ENCODE measurements around the gene VKORC1.
"Not testable (repeated sequence)": the region's sequence is repeated elsewhere in the genome, so short reads cannot be mapped to it uniquely, and the experiment has no call there.

VKORC1 gene

DNA sequence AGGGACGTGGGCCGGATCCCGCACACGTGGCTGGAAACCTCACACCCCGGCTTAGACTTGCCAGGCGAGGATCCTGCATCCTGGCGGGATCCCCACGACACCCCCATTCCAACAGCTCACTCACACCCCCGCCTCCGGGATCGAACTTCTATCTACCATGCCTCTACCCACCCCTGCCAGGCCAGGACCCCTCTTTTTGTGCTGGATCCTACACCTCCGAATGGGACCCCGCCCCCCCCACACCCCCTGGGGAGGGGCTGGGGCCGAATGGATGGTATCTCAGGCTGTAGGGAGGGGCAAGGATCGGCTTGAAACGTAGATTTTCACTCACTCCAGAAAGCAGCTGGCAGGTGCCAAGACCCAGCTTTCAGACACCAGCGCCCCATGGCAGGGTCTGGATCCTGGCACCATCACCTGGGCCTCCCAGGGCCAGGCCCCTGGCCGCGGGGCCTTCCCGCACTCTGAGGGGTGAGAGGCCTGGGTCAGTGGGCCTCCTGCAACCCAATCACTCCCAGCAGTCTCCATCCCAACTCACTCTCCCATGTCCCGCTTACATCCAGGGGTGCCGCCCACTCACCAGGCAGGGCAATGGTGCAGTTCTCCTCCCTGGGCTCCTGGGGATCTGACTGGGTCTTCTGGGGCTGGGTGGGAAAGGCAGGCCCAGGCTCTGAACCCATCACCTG is 48.6 kb upstream of the VKORC1 start:
- no peak for TF ChIP-seq ZNF8 (CRISPR knock-in tag; IDR thresholded peaks at IDR 0.05)
- TF ChIP-seq GLIS3 (CRISPR knock-in tag; IDR thresholded peaks at IDR 0.05): no peak
- no peak for TF ChIP-seq CSDC2 (CRISPR knock-in tag; IDR thresholded peaks at IDR 0.05)
- no peak for TF ChIP-seq ZNF70 (CRISPR knock-in tag; IDR thresholded peaks at IDR 0.05)
- no peak for TF ChIP-seq SNAI2 (CRISPR knock-in tag; IDR thresholded peaks at IDR 0.05)
- no peak for TF ChIP-seq OSR1 (CRISPR knock-in tag; IDR thresholded peaks at IDR 0.05)

DNA sequence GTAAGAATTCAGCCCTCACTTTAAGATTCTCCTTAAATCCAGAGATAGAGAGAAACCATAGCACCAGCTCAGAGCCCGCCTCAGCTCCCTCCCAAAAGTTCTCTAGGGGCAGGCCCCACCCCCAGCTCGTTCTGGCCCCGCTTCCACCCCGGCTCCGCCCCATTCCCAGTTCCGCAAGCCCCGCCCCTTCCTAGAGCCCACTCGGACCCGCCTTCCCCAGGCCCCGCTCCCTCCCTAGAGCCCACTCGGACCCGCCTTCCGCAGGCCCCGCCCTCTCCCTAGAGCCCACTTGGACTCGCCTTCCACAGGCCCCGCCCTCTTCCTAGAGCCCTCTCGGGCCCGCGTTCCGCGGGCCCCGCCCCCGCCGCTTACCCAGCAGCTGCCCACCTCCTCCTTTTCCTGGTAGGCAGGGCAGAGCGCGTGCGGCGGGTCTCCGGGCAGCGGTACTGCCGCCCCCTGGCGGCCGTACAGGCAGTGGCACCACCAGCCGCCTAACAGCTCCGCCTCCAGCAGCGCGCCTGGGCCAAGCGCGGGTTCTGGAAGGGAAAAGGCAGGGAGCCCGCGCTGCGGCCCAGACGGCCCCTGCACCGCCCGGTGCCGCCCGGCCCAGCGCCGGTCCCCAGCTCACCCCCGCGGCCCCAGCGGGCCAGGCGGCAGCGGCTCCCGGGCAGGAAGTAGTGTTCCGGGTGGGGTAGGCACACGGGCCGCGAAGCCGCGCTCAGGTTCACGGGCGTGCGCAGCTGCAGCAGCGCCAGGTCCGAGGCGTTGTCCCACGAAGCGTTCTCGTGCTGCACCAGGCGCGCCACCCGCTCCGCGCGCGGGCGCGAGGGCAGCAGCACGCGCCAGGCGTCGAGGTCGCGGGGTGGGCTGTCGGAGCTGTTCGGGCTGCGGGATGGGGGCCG is 47.8 kb upstream of the VKORC1 start:
- ATAC-seq: peak; percentile 88
- TF ChIP-seq ZNF8 (CRISPR knock-in tag; IDR thresholded peaks at IDR 0.05): no peak
- TF ChIP-seq, protein P1, sequence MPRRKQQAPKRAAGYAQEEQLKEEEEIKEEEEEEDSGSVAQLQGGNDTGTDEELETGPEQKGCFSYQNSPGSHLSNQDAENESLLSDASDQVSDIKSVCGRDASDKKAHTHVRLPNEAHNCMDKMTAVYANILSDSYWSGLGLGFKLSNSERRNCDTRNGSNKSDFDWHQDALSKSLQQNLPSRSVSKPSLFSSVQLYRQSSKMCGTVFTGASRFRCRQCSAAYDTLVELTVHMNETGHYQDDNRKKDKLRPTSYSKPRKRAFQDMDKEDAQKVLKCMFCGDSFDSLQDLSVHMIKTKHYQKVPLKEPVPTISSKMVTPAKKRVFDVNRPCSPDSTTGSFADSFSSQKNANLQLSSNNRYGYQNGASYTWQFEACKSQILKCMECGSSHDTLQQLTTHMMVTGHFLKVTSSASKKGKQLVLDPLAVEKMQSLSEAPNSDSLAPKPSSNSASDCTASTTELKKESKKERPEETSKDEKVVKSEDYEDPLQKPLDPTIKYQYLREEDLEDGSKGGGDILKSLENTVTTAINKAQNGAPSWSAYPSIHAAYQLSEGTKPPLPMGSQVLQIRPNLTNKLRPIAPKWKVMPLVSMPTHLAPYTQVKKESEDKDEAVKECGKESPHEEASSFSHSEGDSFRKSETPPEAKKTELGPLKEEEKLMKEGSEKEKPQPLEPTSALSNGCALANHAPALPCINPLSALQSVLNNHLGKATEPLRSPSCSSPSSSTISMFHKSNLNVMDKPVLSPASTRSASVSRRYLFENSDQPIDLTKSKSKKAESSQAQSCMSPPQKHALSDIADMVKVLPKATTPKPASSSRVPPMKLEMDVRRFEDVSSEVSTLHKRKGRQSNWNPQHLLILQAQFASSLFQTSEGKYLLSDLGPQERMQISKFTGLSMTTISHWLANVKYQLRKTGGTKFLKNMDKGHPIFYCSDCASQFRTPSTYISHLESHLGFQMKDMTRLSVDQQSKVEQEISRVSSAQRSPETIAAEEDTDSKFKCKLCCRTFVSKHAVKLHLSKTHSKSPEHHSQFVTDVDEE (CRISPR knock-in tag; IDR thresholded peaks at IDR 0.05): 0 out of 2 replicates have a peak, but pooled peaks have one; percentile 52

More for the DNA sequence above, 48.6 kb upstream of the VKORC1 start:
- no peak for ATAC-seq

DNA sequence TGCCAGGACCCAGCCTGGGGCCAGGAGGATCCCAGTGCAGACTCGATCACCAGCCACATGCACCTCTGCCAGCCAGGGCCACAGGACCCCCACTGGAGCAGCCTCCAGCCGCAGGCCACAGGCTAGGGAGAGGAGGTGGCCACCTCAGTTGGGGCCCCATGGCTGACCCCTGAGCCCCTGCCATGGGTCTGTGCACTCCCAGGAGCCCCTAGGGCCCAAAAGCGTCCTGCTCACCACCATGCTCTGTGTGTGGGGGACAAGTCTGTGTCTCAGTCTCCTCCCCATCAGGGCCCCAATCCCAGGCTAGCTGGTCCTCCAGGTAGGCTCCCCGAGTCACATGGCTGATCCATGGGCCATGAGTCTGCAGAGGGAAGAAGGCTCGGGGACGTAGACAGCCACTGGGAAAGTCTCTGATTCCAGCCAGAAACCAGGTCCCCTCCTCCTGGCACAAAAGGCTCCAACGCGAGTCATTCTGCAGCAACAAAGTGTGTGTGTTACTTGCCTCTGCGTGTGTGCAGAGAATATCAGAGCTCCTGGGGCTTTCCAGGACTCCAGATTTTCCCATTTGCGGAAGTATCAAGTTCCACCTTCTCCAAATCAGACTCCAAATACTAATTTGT is 47.0 kb upstream of the VKORC1 start:
- peak; percentile 30 for ATAC-seq

DNA sequence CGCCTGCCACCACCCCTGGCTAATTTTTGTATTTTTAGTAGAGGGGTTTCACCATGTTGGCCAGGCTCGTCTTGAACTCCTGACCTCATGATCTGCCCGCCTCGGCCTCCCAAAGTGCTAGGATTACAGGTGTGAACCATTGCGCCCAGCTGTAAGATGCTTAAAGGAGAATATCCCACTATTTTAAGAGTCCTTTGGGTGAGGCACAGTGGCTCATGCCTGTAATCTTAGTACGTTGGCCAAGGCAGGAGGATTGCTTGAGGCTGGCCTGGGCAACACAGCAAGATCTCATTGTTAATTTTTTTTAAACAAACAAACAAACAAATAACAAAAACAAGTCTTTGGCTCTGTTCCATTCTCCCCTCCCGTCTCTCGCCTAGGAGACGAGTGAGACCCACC is 46.5 kb upstream of the VKORC1 start:
- ATAC-seq: not testable (repeated sequence)

More for the DNA sequence above, 47.0 kb upstream of the VKORC1 start:
- TF ChIP-seq RARB (CRISPR knock-in tag; IDR thresholded peaks at IDR 0.05) (no peak), GLIS3 (CRISPR knock-in tag; IDR thresholded peaks at IDR 0.05) (no peak), ARNTL (CRISPR knock-in tag; IDR thresholded peaks at IDR 0.05; ENCODE audit: borderline replicate concordance, low read depth) (no peak), PPARA (CRISPR knock-in tag; IDR thresholded peaks at IDR 0.05; ENCODE audit: borderline replicate concordance) (no peak), ZC3H10 (CRISPR knock-in tag; IDR thresholded peaks at IDR 0.05) (no peak)
- TF ChIP-seq, protein P2, sequence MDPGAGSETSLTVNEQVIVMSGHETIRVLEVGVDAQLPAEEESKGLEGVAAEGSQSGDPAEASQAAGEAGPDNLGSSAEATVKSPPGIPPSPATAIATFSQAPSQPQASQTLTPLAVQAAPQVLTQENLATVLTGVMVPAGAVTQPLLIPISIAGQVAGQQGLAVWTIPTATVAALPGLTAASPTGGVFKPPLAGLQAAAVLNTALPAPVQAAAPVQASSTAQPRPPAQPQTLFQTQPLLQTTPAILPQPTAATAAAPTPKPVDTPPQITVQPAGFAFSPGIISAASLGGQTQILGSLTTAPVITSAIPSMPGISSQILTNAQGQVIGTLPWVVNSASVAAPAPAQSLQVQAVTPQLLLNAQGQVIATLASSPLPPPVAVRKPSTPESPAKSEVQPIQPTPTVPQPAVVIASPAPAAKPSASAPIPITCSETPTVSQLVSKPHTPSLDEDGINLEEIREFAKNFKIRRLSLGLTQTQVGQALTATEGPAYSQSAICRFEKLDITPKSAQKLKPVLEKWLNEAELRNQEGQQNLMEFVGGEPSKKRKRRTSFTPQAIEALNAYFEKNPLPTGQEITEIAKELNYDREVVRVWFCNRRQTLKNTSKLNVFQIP (CRISPR knock-in tag; IDR thresholded peaks at IDR 0.05; ENCODE audit: borderline replicate concordance, low read depth): no peak

DNA sequence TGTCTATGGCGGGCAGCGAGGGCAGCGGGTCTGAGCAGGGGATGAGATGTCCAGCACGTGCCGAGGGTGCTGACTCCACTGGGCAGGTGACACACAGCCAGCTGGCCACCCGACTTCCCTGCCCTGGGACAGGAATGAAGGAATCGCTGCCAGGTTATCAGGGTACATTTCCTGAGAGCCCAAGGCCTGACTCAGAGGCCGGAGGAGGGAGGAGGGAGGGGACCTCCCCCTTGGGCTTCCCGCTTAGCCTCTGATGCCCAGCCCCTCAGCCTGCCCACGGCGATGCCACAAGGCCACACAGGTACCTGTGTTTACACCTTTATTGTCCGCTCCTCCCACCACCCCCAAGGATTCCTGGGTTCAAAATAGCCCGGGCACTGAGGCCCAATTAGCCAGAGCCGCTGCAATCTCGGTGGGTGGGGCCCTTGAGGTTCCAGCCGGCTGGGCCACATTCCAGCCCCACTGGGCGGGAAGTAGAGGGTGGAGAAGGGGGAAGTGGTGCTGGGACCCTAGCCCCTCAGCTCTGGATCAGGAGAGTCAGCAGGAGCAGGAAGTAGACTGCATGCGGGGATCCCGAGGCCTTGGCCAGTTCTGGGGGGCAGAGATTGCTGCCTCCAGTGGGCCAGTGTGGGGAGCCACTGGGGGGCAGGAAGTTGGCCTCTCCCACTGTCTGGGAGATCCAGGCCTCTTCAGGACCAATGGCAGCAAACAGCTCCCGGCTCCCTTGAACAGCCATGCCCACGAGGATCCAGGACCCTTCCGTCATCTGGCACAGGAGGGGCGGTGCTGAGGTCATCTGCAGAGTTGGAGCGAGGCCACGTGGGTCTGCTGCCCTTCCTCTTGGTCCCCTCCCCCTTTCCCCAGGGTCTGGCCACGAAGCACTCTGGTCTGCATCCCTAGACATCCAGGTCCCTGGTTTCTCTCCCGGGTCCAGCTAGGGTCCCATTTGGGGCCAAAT is 44.3 kb upstream of the VKORC1 start:
- no peak for TF ChIP-seq ZNF565 (CRISPR knock-in tag; conservative IDR thresholded peaks at IDR 0.05; ENCODE audit: low read depth)
- TF ChIP-seq BACH2 (CRISPR knock-in tag; IDR thresholded peaks at IDR 0.05; ENCODE audit: borderline replicate concordance): no peak
- TF ChIP-seq SNAI2 (CRISPR knock-in tag; IDR thresholded peaks at IDR 0.05): no peak
- no peak for TF ChIP-seq TOX (CRISPR knock-in tag; IDR thresholded peaks at IDR 0.05; ENCODE audit: borderline replicate concordance)
- peak; percentile 39 for ATAC-seq

DNA sequence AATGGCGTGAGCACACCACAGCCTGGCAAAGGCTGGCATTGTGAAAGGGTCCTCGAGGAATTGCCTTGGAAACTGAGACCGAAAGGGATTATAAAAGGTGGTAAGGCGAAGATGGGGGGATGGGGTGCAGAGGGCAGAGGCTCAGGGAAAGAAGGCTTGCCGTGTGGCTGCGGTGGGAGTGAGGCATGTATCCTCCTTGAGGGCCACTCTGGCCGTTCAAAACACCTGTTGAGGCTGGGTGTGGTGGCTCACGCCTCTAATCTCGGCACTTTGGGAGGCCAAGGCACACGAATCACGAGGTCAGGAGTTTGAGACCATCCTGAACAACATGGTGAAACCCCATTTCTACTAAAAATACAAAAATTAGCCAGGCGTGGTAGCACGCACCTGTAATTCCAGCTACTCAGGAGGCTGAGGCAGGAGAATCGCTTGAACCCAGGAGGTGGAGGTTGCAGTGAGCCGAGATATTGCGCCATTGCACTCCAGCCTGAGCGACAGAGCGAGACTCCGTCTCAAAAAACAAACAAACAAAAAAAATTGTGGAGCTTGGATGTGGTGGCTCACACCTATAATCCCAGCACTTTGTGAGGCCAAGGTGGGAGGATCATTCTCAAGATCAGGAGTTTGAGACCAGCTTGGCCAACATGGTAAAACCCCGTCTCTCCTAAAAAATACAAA is 42.4 kb upstream of the VKORC1 start:
- not testable (repeated sequence) for ATAC-seq

Measured in SK-N-SH treated with all-trans-retinoic acid at 6 μM for 48 hours (cell line).